Peyer's patch (tissue), 4 donors: ENCODE measurements around the gene VSTM5.

ENCODE experiments used
- POLR2A ChIP-seq, 2 donors: fragments of 450-650 bp; IDR thresholded peaks; one replicate each; pipeline ENCODE4 v1.5.1; 2017; ENCODE audit warnings: antibody characterized with exemption in 2 of 2, mild to moderate bottlenecking in 2 of 2, moderate library complexity in 2 of 2
- TF ChIP-seq, protein P1 (sequence below), 6 experiments: fragments of 450-650 bp in 4 of 6; fragments of 200-600 bp in 2 of 6; sonication (generic) in 1 of 6; IDR thresholded peaks; one replicate each; pipeline ENCODE4 v1.5.1; 2017 to 2019; ENCODE audit warnings: antibody characterized with exemption in 6 of 6, mild to moderate bottlenecking in 3 of 6, moderate library complexity in 1 of 6

DNA sequence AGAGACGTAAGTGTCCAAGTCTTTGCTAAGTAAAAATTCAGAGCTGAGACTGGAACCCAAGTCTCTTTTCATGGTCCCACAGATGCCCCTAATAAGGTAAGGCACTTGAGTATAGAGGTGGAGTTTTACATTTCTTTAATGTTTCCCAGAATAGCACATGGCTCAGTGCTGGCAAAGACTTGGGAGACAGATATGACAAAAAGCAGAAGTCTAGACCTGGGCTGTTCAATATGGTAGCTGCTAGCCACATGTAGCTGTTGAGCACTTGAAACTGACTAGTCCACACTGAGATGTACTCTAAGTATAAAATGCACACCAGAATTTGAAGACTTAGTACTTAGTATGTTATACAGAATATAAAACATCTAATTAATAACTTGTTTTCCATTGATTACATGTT, 17.6 kb downstream of the VSTM5 start:
- no peak for TF ChIP-seq POLR2A (IDR thresholded peaks at IDR 0.05)
- TF ChIP-seq, protein P1, sequence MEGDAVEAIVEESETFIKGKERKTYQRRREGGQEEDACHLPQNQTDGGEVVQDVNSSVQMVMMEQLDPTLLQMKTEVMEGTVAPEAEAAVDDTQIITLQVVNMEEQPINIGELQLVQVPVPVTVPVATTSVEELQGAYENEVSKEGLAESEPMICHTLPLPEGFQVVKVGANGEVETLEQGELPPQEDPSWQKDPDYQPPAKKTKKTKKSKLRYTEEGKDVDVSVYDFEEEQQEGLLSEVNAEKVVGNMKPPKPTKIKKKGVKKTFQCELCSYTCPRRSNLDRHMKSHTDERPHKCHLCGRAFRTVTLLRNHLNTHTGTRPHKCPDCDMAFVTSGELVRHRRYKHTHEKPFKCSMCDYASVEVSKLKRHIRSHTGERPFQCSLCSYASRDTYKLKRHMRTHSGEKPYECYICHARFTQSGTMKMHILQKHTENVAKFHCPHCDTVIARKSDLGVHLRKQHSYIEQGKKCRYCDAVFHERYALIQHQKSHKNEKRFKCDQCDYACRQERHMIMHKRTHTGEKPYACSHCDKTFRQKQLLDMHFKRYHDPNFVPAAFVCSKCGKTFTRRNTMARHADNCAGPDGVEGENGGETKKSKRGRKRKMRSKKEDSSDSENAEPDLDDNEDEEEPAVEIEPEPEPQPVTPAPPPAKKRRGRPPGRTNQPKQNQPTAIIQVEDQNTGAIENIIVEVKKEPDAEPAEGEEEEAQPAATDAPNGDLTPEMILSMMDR (IDR thresholded peaks at IDR 0.05) = no peak
